ENCODE data around the gene CA10. TPM values are rescaled to one million over a fixed set of nuclear protein-coding genes. Genes with fewer than 3 reads are reported as not detected.

The CA10 gene
- total and polyA plus RNA-seq, 2 of the 4 experiments (the other 2 are of a cell fraction) = not detected

GRCh38 chr17:52202520-52203080 lies 44.1 kb upstream of the CA10 start:
- Histone ChIP-seq H4K5ac (ENCODE audit: low read depth, low read length) (no peak overlapping the region), H3K9me3 (ENCODE audit: control insufficient read depth, insufficient read depth, low read length) (peaks cover 8% of the 10 kb centered on the region), H3K27me3 (ENCODE audit: control insufficient read depth, insufficient read depth, low read length) (no peaks in the 10 kb centered on the region), H3K4me2 (ENCODE audit: low read depth, low read length) (no peak overlapping the region), H4K8ac (ENCODE audit: low read depth in 2 of 2, low read length in 2 of 2) (no peak overlapping the region), H3K56ac (ENCODE audit: extremely low read depth, insufficient read depth, low read length) (no peak overlapping the region), H4K20me1 (ENCODE audit: insufficient read depth, low read length) (no peaks in the 10 kb centered on the region), H3K4me3 (ENCODE audit: insufficient read depth, low read depth, low read length) (no peak overlapping the region), H2AK5ac (ENCODE audit: low read depth, low read length) (no peak overlapping the region), H2BK5ac (ENCODE audit: low read depth, low read length, poor library complexity, severe bottlenecking) (no peak overlapping the region), H3K9ac (ENCODE audit: low read depth, low read length) (no peak overlapping the region), H3K4me1 (ENCODE audit: control insufficient read depth, insufficient read depth, low read length) (no peaks in the 10 kb centered on the region), H2AFZ (replicated peaks; ENCODE audit: low read length, poor library complexity) (no peak overlapping the region), H2BK20ac (ENCODE audit: low read depth, low read length) (no peak overlapping the region), H2AK9ac (replicated peaks; ENCODE audit: low read depth, low read length, poor library complexity) (no peak overlapping the region), H2BK15ac (ENCODE audit: low read depth, low read length) (no peak overlapping the region), H3K4ac (ENCODE audit: low read depth, low read length) (no peak overlapping the region), H4K91ac (ENCODE audit: insufficient read depth, low read depth, low read length) (no peak overlapping the region), H3K14ac (replicated peaks; ENCODE audit: low read depth, low read length) (no peak overlapping the region), H3K79me1 (ENCODE audit: low read depth in 1 of 2, low read length in 2 of 2) (no peaks in the 10 kb centered on the region), H3K23ac (ENCODE audit: low read depth, low read length) (no peak overlapping the region), H3K9me1 (ENCODE audit: insufficient read depth, low read length) (no peaks in the 10 kb centered on the region), H3K18ac (ENCODE audit: low read depth, low read length) (no peak overlapping the region), H3K36me3 (ENCODE audit: control insufficient read depth, insufficient read depth, low read length) (no peaks in the 10 kb centered on the region), H2BK120ac (ENCODE audit: low read depth, low read length) (no peak overlapping the region), H3K27ac (ENCODE audit: insufficient read depth, low read length) (no peak overlapping the region)
- WGBS, 2 experiments (ENCODE audit: extremely low coverage in 2 of 2, insufficient read length in 1 of 2) = no CpG with 5 or more reads among the region's 2 CpGs
- no peak for ATAC-seq (ENCODE audit: low read depth)
- in situ Hi-C loops (cut with MboI; ENCODE audit: low sequenced_read_pairs) = no loop called here
- intact Hi-C loops (cut with micrococcal nuclease) = no loop called here
- no peak for DNase-seq
- TF ChIP-seq RFX5 (IDR thresholded peaks at IDR 0.05; ENCODE audit: low read depth, low read length) (no peak), FOS (IDR thresholded peaks at IDR 0.05; ENCODE audit: low read depth, low read length) (no peak), POLR2A (IDR thresholded peaks at IDR 0.05; ENCODE audit: low read depth, low read length) (no peak), CHD1 (IDR thresholded peaks at IDR 0.05; ENCODE audit: low read depth, low read length) (no peak), MXI1 (IDR thresholded peaks at IDR 0.05; ENCODE audit: borderline replicate concordance, low read depth, low read length) (no peak)
- ChIA-PET POLR2A (ENCODE audit: unreplicated experiment) (no interaction called here), CTCF (no interaction called here)
- dilution Hi-C loops (cut with HindIII; ENCODE audit: low sequenced_read_pairs, unreplicated experiment) = no loop called here
- BruUV-seq (replicated peaks) = no TSS peak
